Right ventricle myocardium superior (tissue), 1 donor: ENCODE measurements around the gene FAM124A. TPM values are rescaled to one million over a fixed set of nuclear protein-coding genes. Genes with fewer than 3 reads are reported as not detected.

Experiments
- ATAC-seq: fragments of 200-7000 bp; cut with Tn5 transposase; one replicate; pipeline ENCODE4 v1.9.1; 2020; ENCODE audit warnings: mild to moderate bottlenecking; ENCODE audit not compliant: poor library complexity
- DNase-seq: peaks from one replicate; pipeline ENCODE4 v3.0.0-alpha.2; 2020
- intact Hi-C: fragments of 100-400 bp; cut with DNase I; formaldehyde crosslinking; loops from one replicate; pipeline ENCODE4 v1.11.2; 2022
- total RNA-seq: library from RNA; stranded (reverse); fragmentation: NEBNext Ultra II Directional; extraction: Animal tissue kit (Norgen Biotek cat#: 25700); gene quantifications from one replicate; pipeline ENCODE4 v1.2.1, GENCODE V29; 2021
- donor health status: DM: no; HTN: yes; CAD: no; lungs with severe emphysema.

Gene FAM124A
- total RNA-seq, 1 donor from 2014 or later, result 12.2 TPM

- no peak for ATAC-seq
- intact Hi-C loops, result no loop called here
- DNase-seq, result no peak
These were observed 14.2 kb downstream of the FAM124A start for GRCh38 chr13:51236491-51236792.

- DNase-seq (no peak), ATAC-seq (no peak)
- intact Hi-C loops, result no loop called here
These were observed 15.2 kb downstream of the FAM124A start for GRCh38 chr13:51237386-51237785.

- ATAC-seq, result peak; percentile 77
- intact Hi-C loops, result no loop called here
- no peak for DNase-seq
These were observed 15.7 kb downstream of the FAM124A start for GRCh38 chr13:51237887-51238286.

GRCh38 chr13:51240178-51240577 is 18.0 kb downstream of the FAM124A start:
- intact Hi-C loops, result no loop called here
- no peak for ATAC-seq

GRCh38 chr13:51240958-51241357 is 18.8 kb downstream of the FAM124A start:
- ATAC-seq (no peak), DNase-seq (no peak)
- intact Hi-C loops, result no loop called here

More at GRCh38 chr13:51240178-51240577, 18.0 kb downstream of the FAM124A start:
- no peak for DNase-seq

- ATAC-seq, result no peak
- intact Hi-C loops, result no loop called here
- no peak for DNase-seq
These were observed 19.5 kb downstream of the FAM124A start for GRCh38 chr13:51241720-51242119.

- no peak for DNase-seq
- intact Hi-C loops, result no loop called here
These were observed 21.0 kb downstream of the FAM124A start for GRCh38 chr13:51243227-51243626.

GRCh38 chr13:51243832-51244231 is 21.6 kb downstream of the FAM124A start:
- intact Hi-C loops, result no loop called here
- DNase-seq (no peak), ATAC-seq (peak; percentile 13)

More at GRCh38 chr13:51243227-51243626, 21.0 kb downstream of the FAM124A start:
- no peak for ATAC-seq

GRCh38 chr13:51244637-51245405 is 22.6 kb downstream of the FAM124A start:
- no peak for DNase-seq
- no peak for ATAC-seq
- intact Hi-C loops, result loop anchor here (5.0 kb wide), 1 partner anchor 37 kb away; no protein-coding TSS in a partner anchor

GRCh38 chr13:51245583-51245982 is 23.4 kb downstream of the FAM124A start:
- DNase-seq (no peak), ATAC-seq (no peak)
- intact Hi-C loops, result loop anchor here (5.0 kb wide), 1 partner anchor 37 kb away; no protein-coding TSS in a partner anchor

GRCh38 chr13:51246025-51246417 is 23.8 kb downstream of the FAM124A start:
- intact Hi-C loops, result loop anchor here (5.0 kb wide), 1 partner anchor 36 kb away; no protein-coding TSS in a partner anchor
- peak; percentile 18 for ATAC-seq
- no peak for DNase-seq

- DNase-seq (peak; percentile 78), ATAC-seq (peak; percentile 92)
- intact Hi-C loops, result loop anchor here (5.0 kb wide), 1 partner anchor 36 kb away; no protein-coding TSS in a partner anchor
These were observed 24.4 kb downstream of the FAM124A start for GRCh38 chr13:51246418-51247277.

- ATAC-seq, result no peak
- DNase-seq, result no peak
- intact Hi-C loops, result loop anchor here (5.0 kb wide), 1 partner anchor 33 kb away; no protein-coding TSS in a partner anchor
These were observed 27.1 kb downstream of the FAM124A start for GRCh38 chr13:51249255-51249654.

- DNase-seq (no peak), ATAC-seq (no peak)
- intact Hi-C loops, result loop anchor here (5.0 kb wide), 1 partner anchor 32 kb away; no protein-coding TSS in a partner anchor
These were observed 27.9 kb downstream of the FAM124A start for GRCh38 chr13:51249770-51250741.

GRCh38 chr13:51251480-51251879 is 29.3 kb downstream of the FAM124A start:
- no peak for DNase-seq
- no peak for ATAC-seq
- intact Hi-C loops, result no loop called here

- no peak for DNase-seq
- intact Hi-C loops, result no loop called here
- ATAC-seq, result peak; percentile 38
These were observed 30.8 kb downstream of the FAM124A start for GRCh38 chr13:51252954-51253532.

- intact Hi-C loops, result no loop called here
- no peak for ATAC-seq
- no peak for DNase-seq
These were observed 33.4 kb downstream of the FAM124A start for GRCh38 chr13:51255556-51255955.

- no peak for DNase-seq
- no peak for ATAC-seq
- intact Hi-C loops, result no loop called here
These were observed 35.0 kb downstream of the FAM124A start for GRCh38 chr13:51257187-51257586.
